Spleen (tissue), 7 donors: Measurements from ENCODE around the gene DHDH.
"Not testable (repeated sequence)": the region's sequence is repeated elsewhere in the genome, so short reads cannot be mapped to it uniquely, and the experiment has no call there.

ENCODE experiments used
- CTCF ChIP-seq, 11 experiments: fragments of 200-600 bp in 7 of 11; fragments of 450-650 bp in 4 of 11; sonication (generic) in 4 of 11; IDR thresholded peaks in 8 of 11; conservative IDR thresholded peaks in 3 of 11; 1 replicate in 7 of 11; 2 replicates in 4 of 11; pipeline versions ENCODE4 v1.4.0 to v1.8.0; 2016 to 2021; ENCODE audit warnings: antibody characterized with exemption in 11 of 11, inconsistent platforms in 4 of 11, mild to moderate bottlenecking in 1 of 11
- POLR2A ChIP-seq, 3 donors: fragments of 450-650 bp; IDR thresholded peaks; one replicate each; pipeline ENCODE4 v1.5.1; 2017; ENCODE audit warnings: antibody characterized with exemption in 3 of 3, mild to moderate bottlenecking in 1 of 3
- POLR2AphosphoS5 ChIP-seq, 3 donors: sonication (generic); formaldehyde crosslinking; IDR thresholded peaks; one replicate each; pipeline ENCODE4 v1.5.1; 2017; ENCODE audit warnings: antibody characterized with exemption in 3 of 3
- donor health status: DM: no; HTN: no; CAD: no; lungs with moderate emphysema.
- donor health status: DM: no; HTN: no; CAD: no.
- donor health status: DM: no; HTN: no; CAD: no.

GRCh38 chr19:48899386-48899749 is 34.1 kb upstream of the DHDH start:
- not testable (repeated sequence) for TF ChIP-seq CTCF (IDR thresholded peaks at IDR 0.05 in 8 of 11, conservative IDR thresholded peaks at IDR 0.05 in 3 of 11); POLR2A (IDR thresholded peaks at IDR 0.05); POLR2AphosphoS5 (IDR thresholded peaks at IDR 0.05)
